IPS-18c (cell line): ENCODE measurements around the gene CHURC1.

ENCODE experiments used
- H3K4me3 ChIP-seq: 2 replicates; pipeline ENCODE4 v1.7.0; 2013; ENCODE audit warnings: low read depth, mild to moderate bottlenecking, low read length, moderate library complexity; ENCODE audit not compliant: insufficient read depth
- H3K9me3 ChIP-seq: one replicate; pipeline ENCODE4 v1.6.1; 2013; ENCODE audit warnings: mild to moderate bottlenecking, low read length, moderate library complexity; ENCODE audit not compliant: control insufficient read depth, insufficient read depth

The CHURC1 gene

DNA sequence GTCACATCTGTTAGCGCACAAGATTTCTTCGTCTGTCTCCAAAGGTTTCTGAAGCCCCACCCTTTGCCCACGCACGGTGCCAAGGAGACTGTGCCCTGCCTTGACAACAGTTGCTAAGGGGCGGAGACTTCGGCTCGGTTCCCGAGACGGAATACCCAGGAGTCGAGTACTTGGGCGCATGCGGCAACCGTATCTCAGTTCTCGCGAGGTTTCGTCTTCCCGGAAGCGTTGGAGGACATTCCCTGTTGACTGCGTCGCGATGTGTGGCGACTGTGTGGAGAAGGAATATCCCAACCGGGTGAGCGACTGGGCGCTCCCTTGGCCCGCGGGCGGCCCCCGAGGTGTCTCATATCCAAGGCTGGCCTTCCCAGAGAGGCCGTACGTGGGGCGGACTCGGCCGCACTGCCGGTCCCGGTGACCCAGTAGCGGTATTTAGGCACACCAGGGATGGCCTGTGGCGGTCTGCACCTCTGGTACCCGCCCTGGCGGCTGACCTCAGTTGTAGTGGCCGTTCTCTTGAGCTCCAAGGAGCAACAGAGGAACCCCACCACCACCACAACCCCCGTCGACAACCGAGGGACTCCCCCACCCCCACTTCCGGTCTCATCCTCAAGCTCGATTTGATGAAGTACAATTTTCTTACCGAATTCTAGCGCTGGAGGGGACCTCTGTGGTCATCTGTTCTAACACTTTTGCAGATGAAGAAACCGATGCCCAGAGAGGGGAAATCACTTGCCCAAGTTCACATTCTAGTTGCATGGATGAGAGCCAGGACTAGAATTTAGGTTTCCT lies at the start of gene CHURC1:
CHURC1 (plus strand) TSS at position 219 of the 792 bp plus-strand sequence; CDS start at position 260, 41 bp downstream.
- Histone ChIP-seq H3K9me3 (no peaks in the 10 kb centered on the region), H3K4me3 (peak within 1 kb of the TSS; percentile 97)

DNA sequence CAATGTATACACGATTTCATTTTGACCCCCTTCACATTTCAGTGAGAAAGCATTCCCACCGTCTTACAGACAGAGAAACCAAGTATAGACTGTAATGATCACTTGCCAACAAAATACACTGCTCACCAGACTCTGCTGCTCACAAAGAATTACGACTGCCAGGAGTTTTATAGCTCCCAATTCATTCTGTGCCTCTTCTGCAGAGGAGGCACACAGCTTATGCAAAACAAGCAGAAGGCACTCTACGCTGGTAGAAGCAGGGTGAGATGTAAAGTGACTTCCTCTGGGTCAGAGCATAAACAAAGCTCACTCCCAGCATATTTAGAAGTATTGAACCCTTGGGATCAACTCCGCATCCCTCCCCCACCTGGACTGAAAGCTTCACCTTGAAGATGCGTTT lies 49.1 kb upstream of the CHURC1 start:
- Histone ChIP-seq H3K4me3 (no peak overlapping the region), H3K9me3 (no peaks in the 10 kb centered on the region)

DNA sequence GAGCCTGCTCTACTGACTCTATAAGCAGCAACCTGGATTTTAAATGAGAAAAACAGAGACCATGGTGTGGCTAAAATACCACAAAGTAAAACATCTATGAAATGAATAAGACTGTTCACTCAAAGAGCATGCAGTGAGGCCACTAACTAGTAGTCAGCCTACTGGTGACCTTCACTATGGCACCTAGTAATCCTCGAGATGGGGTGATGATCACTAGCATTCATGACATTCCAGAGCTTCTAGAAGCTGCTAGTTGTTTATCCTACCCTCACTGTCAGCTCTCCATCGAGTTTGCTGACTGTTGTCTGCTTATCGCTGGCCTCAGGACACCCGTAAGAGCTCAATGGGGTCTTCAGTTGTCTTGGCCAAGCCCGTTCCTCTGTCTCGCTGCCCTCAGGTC lies 48.3 kb upstream of the CHURC1 start:
- no peaks in the 10 kb centered on the region for H3K9me3 ChIP-seq

DNA sequence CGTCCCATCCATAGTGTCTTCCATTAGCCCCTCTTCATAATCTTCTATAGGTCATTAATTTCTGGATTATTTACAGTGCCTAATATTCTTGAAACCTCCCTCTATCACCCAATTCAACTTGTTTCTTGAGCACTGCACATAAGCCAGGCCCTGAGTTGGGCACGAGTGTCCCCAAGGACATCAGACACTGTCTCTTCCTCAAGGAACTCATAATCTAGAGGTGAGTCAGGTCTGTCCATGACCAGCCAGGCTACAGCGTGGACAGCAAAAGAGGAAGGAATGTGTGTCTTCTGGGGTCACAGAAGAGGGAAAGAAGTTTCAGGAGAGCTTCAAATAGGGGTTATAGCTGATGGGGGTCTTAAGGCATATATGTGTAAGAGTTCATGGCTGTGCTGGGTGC lies 47.1 kb upstream of the CHURC1 start:
- H3K4me3 ChIP-seq = no peak overlapping the region
- H3K9me3 ChIP-seq = no peaks in the 10 kb centered on the region

More for the DNA sequence above, 48.3 kb upstream of the CHURC1 start:
- no peak overlapping the region for H3K4me3 ChIP-seq

DNA sequence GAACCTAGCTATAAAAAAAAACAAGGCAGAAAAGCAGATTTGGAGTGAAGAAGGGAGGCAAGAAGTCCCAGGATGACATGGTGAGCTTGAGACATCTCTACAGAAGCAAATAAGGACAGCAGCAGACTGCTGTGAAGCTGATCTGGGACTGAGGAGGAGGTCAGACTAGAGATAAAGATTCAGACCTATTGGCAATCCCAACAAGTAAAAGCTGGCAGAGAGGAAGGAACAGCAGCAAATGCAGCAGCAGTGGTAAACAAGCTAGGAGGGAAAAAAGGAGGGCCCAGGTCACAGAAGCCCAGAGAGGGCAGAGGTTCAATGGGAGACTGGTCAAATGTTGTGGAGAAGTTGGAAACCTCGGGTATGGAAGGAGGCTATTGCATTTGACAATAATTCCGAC lies 45.9 kb upstream of the CHURC1 start:
- Histone ChIP-seq H3K4me3 (no peak overlapping the region), H3K9me3 (no peaks in the 10 kb centered on the region)

DNA sequence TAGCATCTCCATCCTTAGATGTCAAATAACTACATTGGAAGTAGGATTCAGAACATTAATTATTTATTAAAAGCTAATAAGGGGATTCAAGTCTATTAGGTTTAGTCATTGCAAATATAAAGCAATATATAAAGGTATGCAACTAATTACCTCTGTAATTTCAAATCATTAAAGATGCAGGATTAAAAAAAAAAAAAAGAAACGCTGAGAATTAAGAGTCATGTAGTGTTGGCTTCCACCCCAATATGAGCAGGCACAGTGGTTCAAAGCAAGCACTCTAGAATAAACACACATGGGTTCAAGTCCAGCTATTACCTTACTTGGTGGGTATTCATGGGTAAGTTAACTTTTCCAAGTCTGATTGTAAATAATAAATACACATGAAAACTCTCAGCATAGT lies 45.4 kb upstream of the CHURC1 start:
- no peak overlapping the region for H3K4me3 ChIP-seq
- no peaks in the 10 kb centered on the region for H3K9me3 ChIP-seq

DNA sequence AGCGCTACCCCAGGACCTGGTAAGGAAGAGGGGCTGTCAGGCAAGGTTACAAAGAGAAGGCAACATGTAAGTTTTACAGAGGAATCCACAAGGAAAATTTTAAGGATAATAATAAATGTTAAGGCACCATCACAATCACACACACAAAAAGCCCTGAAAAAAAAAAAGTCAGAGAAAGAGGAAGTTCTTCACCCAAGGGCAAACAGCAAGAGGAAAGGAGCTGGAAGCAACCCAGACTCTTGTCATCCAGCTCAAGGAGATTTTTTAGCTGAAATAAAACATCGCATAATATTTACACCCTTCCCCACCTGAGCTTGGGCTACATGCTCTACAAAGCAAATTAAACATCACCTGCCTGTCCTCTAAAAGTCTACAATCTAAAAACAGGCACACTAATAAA lies 44.1 kb upstream of the CHURC1 start:
- H3K4me3 ChIP-seq = no peak overlapping the region
- no peaks in the 10 kb centered on the region for H3K9me3 ChIP-seq

DNA sequence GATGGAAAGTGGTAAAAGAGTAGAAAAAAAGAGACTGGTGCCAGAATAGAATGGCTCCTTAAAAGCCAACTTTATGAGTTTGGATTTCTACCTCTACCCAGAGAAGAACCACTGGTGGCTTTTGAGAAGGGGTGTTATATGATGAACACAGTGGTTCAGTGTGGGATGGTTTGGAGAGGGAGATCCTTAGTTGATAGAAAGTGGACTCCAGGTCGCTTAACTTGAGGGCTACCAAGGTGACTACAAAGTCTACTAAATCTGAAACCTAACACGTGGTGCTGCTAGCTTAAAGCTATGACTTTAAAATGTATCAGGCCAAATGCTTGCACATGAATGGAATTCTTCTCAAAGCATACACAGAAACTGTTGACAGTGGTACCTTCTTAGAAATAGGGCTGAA lies 42.9 kb upstream of the CHURC1 start:
- Histone ChIP-seq H3K9me3 (no peaks in the 10 kb centered on the region), H3K4me3 (no peak overlapping the region)

DNA sequence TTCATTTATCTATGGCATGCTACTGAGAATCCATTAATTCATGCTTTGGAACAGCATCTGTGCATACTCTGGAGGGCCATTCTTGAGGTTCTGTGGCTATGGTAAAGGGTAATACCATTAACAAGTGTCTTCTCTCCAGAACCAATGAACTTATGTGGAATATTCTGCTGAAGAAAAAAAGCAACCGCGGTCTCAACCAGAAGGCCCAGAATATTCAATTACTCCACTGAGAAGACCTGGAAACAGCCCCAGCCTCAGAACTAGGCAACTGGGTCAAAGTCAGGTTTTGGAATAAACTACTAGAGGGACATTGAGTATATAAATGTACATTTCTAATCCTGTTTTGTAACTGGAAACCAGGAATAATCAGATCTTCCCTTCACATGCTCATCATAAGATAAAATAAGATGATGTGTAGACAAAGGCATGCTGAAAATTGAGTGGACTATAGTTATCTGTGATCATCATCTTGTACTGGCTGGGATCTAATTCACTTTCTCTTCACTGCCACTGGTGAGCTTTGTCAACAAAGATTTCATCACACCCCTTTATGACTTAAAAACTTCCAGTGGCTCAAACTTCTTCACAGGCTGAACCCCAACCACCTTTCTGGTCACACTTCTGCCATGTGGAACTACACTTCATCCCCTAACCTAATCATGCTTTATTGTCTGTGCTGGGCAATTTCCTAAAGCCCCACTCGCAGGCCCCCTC lies 40.6 kb upstream of the CHURC1 start:
- H3K9me3 ChIP-seq = no peaks in the 10 kb centered on the region
- no peak overlapping the region for H3K4me3 ChIP-seq

DNA sequence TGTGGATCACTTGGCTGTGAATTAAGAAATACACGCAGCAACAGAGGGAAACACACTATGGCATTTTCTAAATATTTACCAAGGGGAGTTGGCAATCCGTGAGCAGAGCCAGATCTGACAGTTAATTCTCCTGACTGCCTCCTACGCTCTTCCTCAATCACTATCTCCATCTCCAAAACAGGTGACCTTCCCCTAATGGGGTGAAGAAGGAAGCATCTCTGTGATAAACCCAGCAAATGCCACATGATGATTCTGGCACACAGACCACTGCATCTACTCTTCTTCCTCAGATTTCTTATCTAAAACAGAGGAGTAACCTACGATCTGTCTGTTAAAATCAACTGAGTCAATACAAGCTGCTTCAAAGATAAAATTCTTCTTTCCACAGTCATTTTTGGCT lies 38.9 kb upstream of the CHURC1 start:
- no peak overlapping the region for H3K4me3 ChIP-seq
- H3K9me3 ChIP-seq = no peaks in the 10 kb centered on the region

DNA sequence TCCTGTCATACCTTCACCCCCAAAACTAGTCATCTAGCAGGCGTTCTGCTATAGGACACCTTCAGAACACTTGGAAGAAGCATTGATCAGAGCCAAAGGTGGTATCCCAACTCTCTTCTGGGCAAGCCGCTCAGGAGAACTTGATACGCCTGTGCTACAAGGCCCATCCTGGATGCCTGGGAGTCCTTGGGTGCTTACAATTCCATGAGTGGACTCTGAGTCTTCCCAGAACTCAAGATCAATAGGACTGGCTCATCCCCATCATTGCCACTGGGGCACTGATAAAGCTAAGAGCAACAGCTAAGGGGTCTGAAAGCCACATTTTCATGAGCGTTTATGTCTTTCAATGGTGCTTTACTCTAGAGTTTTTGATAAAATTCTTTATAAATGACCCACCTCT lies 36.4 kb upstream of the CHURC1 start:
- Histone ChIP-seq H3K9me3 (no peaks in the 10 kb centered on the region), H3K4me3 (no peak overlapping the region)

DNA sequence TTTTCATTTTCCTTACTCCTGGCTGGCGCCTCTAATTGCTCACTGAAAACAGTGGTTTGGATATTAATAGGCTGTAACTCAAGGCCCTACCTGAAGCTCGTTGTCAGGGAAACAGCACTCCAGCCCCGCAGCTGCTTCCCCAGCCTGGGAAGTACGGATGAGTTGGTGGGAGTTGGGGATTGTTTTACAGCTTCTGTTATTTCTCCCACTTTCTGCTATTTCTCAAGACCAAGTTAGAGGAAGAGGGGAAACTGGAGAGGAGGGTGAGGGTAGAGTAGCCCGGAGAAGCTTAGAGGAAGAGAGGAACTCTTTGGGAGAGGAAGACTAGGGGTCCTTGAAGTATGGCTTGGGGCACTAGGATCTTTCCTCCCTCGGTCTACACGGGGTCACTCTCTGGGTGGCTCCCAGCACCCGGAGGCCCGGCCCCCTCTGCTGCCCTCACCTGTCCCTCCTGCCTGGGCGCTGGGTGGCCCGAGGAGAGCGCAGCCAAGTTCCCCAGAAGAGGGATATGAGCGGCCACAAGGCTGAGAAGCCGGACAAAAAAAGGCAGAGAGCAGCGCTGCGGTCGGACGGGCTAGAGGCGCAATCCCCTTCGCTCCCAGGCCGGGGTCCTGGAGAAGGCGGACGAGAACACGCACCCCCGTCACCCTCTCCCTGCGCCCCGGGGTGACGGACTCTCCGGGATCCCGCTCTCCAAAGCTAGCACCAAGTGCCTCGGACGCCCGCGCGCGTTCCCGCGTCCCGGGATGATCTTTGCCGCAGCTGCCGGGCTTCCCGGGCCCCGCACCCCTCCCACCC lies 35.2 kb upstream of the CHURC1 start:
- H3K4me3 ChIP-seq = peak overlapping the region; percentile 55
- H3K9me3 ChIP-seq = no peaks in the 10 kb centered on the region

DNA sequence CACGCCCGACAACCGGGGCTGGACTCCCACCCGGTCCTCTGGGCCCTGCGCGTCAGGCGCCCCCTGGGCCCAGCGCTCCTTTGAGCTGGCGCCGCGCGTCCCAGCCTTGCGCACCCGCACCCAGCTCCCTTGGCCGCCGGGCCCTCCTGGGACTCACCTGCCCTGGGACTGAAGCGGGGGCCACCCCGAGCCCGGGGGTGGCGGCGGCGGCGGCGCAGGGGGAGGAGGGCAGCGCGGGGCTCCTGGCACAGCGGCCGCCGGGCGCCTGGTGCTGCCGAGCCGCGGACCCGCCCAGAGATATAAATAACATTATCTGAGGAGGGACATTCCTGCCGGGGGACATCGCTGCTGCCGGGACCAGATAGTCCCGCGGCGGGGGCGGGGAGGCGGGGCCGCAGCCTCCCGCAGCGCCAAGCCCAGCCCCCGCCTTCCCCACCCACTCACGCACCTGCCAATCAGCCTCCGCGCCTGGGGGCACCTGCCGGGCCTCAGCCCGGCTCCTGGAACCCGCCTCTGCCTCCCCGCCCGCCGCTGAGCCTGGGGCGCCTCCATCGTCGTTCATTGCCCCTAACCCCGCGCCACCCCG lies 34.5 kb upstream of the CHURC1 start, which contains the start of gene SPTB:
SPTB (minus strand) TSS at position 273 of the 586 bp plus-strand sequence. CDS start 56,813 bp downstream, outside the sequence.
- H3K4me3 ChIP-seq = peak within 1 kb of the TSS; percentile 55
- H3K9me3 ChIP-seq = no peaks in the 10 kb centered on the region

DNA sequence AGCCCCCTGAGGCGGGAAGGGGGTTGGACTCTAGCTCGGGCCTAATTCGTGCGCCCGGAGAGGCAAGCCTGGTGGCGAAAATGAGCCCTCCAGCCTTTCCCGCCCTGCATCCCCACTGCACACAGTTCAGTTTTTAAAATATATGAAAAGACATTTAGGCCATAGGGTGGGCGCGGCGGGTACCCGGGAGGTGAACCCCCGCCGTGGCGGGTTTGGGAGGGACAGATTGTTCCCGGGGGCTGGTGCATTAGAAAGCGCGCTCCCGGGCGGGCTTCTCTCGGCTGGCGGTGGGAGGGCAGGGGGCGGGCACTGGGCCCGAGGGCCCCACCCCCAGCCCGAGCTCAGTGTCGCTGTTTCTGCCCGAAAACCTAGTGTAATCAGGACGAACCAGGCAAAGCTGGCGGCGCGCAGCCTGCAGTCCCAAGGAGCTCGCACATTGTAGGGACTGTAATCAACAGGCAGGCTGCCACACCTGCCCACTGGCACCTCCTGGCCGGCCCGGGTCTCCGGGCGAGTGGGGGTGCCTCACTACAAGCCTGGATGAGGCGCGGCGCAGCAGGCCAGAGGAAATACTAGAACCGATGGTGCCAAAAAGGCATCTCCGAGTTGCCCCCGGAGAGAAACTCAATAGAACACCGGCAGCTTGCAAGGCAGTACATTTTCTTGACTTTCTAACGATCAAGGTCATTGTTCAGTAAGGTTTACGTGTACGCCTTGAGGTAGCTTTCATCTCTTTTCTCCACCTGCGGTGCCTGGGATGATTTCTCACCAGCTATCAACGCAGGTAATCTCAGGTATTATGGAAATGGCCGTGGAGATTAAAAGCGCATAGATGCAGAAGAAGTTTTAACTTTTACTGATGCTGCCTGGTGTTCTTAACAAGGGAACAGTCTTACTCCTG lies 33.8 kb upstream of the CHURC1 start:
- H3K4me3 ChIP-seq = peak overlapping the region; percentile 55
- no peaks in the 10 kb centered on the region for H3K9me3 ChIP-seq

DNA sequence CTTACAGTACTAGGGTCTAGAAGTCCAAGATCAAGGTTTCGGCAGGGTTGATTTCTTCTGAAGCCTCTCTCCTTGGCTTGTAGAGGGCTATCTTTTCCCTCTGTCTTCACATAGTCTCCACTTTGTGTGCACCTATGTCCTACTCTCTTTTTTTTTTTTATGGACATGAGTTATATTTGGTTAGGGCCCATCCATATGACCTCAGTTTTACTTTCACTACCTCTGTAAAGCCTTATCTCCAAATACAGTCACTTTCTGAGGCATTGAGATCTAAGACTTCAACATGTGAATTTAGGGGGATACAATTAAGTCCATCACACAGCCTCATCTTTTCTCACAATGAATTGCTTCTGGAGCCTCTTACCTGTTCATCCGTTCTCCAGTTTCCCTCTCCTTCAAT lies 28.7 kb upstream of the CHURC1 start:
- peaks cover 2% of the 10 kb centered on the region for H3K9me3 ChIP-seq
- H3K4me3 ChIP-seq = no peak overlapping the region

DNA sequence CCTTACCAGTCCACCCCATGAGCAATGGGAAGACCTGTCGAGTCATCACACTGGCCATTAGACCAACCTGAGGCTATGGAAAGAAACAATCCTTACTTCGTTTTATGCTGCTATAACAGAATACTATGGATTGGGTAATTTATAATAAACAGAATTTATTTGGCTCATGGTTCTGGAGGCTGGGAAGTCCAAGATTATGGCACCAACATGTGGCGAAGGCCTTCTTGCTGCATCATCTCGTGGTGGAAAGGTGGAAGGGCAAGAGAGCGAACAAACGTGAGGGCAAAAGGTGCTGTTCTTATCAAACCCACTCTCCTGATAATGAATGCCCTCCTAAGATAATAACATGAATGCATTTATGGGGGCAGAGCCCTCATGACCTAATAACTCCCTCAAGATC lies 24.9 kb upstream of the CHURC1 start:
- Histone ChIP-seq H3K9me3 (peaks cover 2% of the 10 kb centered on the region), H3K4me3 (no peak overlapping the region)
